ENCODE results near the gene ECI2. TPM values are rescaled to one million over a fixed set of nuclear protein-coding genes. Genes with fewer than 3 reads are reported as not detected.

The ECI2 gene
- total and polyA plus RNA-seq, 2 of the 13 experiments (the other 11 are each of a cell fraction or from before 2014, with no cell fraction given): 78.5 to 228 TPM

- TF ChIP-seq FOXO4 (CRISPR knock-in tag; conservative IDR thresholded peaks at IDR 0.05): no peak; the same call in 1 of the 2 replicates
- TF ChIP-seq ZBTB1 (CRISPR knock-in tag; IDR thresholded peaks at IDR 0.05; ENCODE audit: borderline replicate concordance): no peak
- peak; percentile 63; the same call in 1 of the 2 replicates for TF ChIP-seq TFAP4 (IDR thresholded peaks at IDR 0.05; ENCODE audit: borderline replicate concordance, low read depth)
- no peak for TF ChIP-seq ZNF382 (CRISPR knock-in tag; IDR thresholded peaks at IDR 0.05; ENCODE audit: borderline replicate concordance)
- TF ChIP-seq ZFP90 (CRISPR knock-in tag; IDR thresholded peaks at IDR 0.05; ENCODE audit: borderline replicate concordance): peak; percentile 30; the same call in 1 of the 2 replicates
- TF ChIP-seq MIXL1 (CRISPR knock-in tag; IDR thresholded peaks at IDR 0.05): no peak
- no peak for TF ChIP-seq FOXA3 (CRISPR knock-in tag; IDR thresholded peaks at IDR 0.05)
- TF ChIP-seq NFYB (CRISPR knock-in tag; IDR thresholded peaks at IDR 0.05): no peak; the same call in 1 of the 2 replicates
- peak; percentile 69; the same call in 1 of the 2 replicates for TF ChIP-seq SMAD1 (CRISPR knock-in tag; IDR thresholded peaks at IDR 0.05; ENCODE audit: borderline replicate concordance, low read depth)
- TF ChIP-seq RFXANK (CRISPR knock-in tag; IDR thresholded peaks at IDR 0.05): no peak
- TF ChIP-seq PREB (CRISPR knock-in tag; IDR thresholded peaks at IDR 0.05): no peak
- no peak; the same call in 1 of the 2 replicates for TF ChIP-seq PRDM10 (CRISPR knock-in tag; IDR thresholded peaks at IDR 0.05; ENCODE audit: low read depth)
- TF ChIP-seq ATF1 (CRISPR knock-in tag; IDR thresholded peaks at IDR 0.05): no peak
- peak; percentile 91 for TF ChIP-seq ZNF605 (CRISPR knock-in tag; IDR thresholded peaks at IDR 0.05)
- TF ChIP-seq STAG1 (CRISPR knock-in tag; IDR thresholded peaks at IDR 0.05): 0 out of 2 replicates have a peak, but pooled peaks have one; percentile 6
- no peak for TF ChIP-seq ZSCAN22 (CRISPR knock-in tag; IDR thresholded peaks at IDR 0.05)
- TF ChIP-seq TBX3 (IDR thresholded peaks at IDR 0.05; ENCODE audit: borderline replicate concordance): no peak
- TF ChIP-seq ZUFSP (CRISPR knock-in tag; IDR thresholded peaks at IDR 0.05; ENCODE audit: borderline replicate concordance): no peak
- 0 out of 2 replicates have a peak, but pooled peaks have one; percentile 61 for TF ChIP-seq ZNF674 (CRISPR knock-in tag; IDR thresholded peaks at IDR 0.05; ENCODE audit: low read depth)
Measured at GRCh38 chr6:4134841-4135664, at the start of gene ECI2 (continued).

Measured in HepG2 (cell line).